Measurements from ENCODE around the gene S100A9. TPM values are rescaled to one million over a fixed set of nuclear protein-coding genes. Genes with fewer than 3 reads are reported as not detected.

The S100A9 gene
- total and polyA plus RNA-seq, 4 donors: 35.0 to 603 (median 158) TPM

- TF ChIP-seq CTCF (IDR thresholded peaks at IDR 0.05; ENCODE audit: low read depth, low read length, missing input control) (no peak), RXRA (IDR thresholded peaks at IDR 0.05) (no peak), GABPA (IDR thresholded peaks at IDR 0.05 in 1 of 2, conservative IDR thresholded peaks at IDR 0.05 in 1 of 2) (no peak), HNF4G (IDR thresholded peaks at IDR 0.05) (no peak), FOXA2 (IDR thresholded peaks at IDR 0.05) (no peak), FOXA1 (IDR thresholded peaks at IDR 0.05) (no peak), EGR1 (IDR thresholded peaks at IDR 0.05; ENCODE audit: low read depth in 2 of 2) (no peak), RAD21 (IDR thresholded peaks at IDR 0.05) (no peak), HNF4A (conservative IDR thresholded peaks at IDR 0.05) (no peak), ATF3 (IDR thresholded peaks at IDR 0.05) (no peak), NR2F2 (IDR thresholded peaks at IDR 0.05) (no peak), REST (IDR thresholded peaks at IDR 0.05) (no peak), ZBTB33 (IDR thresholded peaks at IDR 0.05) (no peak), SP1 (IDR thresholded peaks at IDR 0.05) (no peak), YY1 (IDR thresholded peaks at IDR 0.05) (no peak), MAX (IDR thresholded peaks at IDR 0.05) (no peak), JUND (IDR thresholded peaks at IDR 0.05) (no peak)
- DNase-seq (ENCODE audit: low spot score): no peak
Observed at GRCh38 chr1:153368495-153368894, 10.8 kb downstream of the S100A9 start.

GRCh38 chr1:153370146-153370545 lies 12.5 kb downstream of the S100A9 start:
- no peaks in the 10 kb centered on the region for H3K4me1 ChIP-seq (ENCODE audit: control insufficient read depth in 4 of 4, insufficient read depth in 4 of 4, low read length in 3 of 4)
- WGBS: 74% methylated on average over 3 of the region's 3 CpGs
- H3K27ac ChIP-seq (ENCODE audit: low read depth in 1 of 2, low read length in 2 of 2): no peak overlapping the region
- no peak for DNase-seq (ENCODE audit: low spot score)
- peaks cover 0 to 5% (median 1%) of the 10 kb centered on the region in 4 donors for H3K27me3 ChIP-seq (ENCODE audit: control insufficient read depth in 4 of 4, insufficient read depth in 4 of 4, low read length in 3 of 4)
- no peaks in the 10 kb centered on the region for H3K9me3 ChIP-seq (ENCODE audit: control insufficient read depth in 4 of 4, low read length in 3 of 4)
- no peak overlapping the region for H3K9ac ChIP-seq (ENCODE audit: low read depth in 1 of 2, low read length in 2 of 2)
- TF ChIP-seq YY1 (IDR thresholded peaks at IDR 0.05): no peak
- no peak for TF ChIP-seq JUND (IDR thresholded peaks at IDR 0.05)
- TF ChIP-seq RXRA (IDR thresholded peaks at IDR 0.05): no peak
- no peaks in the 10 kb centered on the region for H3K36me3 ChIP-seq (ENCODE audit: control insufficient read depth in 4 of 4, insufficient read depth in 3 of 4, low read depth in 1 of 4, low read length in 3 of 4)
- no peak overlapping the region for H3K4me3 ChIP-seq (ENCODE audit: low read depth in 1 of 3, low read length in 3 of 3)

More at GRCh38 chr1:153368495-153368894, 10.8 kb downstream of the S100A9 start:
- Histone ChIP-seq H3K4me1 (ENCODE audit: control insufficient read depth in 4 of 4, insufficient read depth in 4 of 4, low read length in 3 of 4) (no peaks in the 10 kb centered on the region), H3K27ac (ENCODE audit: low read depth in 1 of 2, low read length in 2 of 2) (no peak overlapping the region), H3K27me3 (ENCODE audit: control insufficient read depth in 4 of 4, insufficient read depth in 4 of 4, low read length in 3 of 4) (peaks cover 0 to 5% (median 2%) of the 10 kb centered on the region in 4 donors), H3K36me3 (ENCODE audit: control insufficient read depth in 4 of 4, insufficient read depth in 3 of 4, low read depth in 1 of 4, low read length in 3 of 4) (no peaks in the 10 kb centered on the region), H3K9me3 (ENCODE audit: control insufficient read depth in 4 of 4, low read length in 3 of 4) (no peaks in the 10 kb centered on the region), H3K9ac (ENCODE audit: low read depth in 1 of 2, low read length in 2 of 2) (no peak overlapping the region), H3K4me3 (ENCODE audit: low read depth in 1 of 3, low read length in 3 of 3) (no peak overlapping the region)
- WGBS: 59% methylated on average over 2 of the region's 2 CpGs
